ENCODE measurements around the gene BCKDHB.

BCKDHB gene

GRCh38 chr6:80319196-80319595 lies 212.7 kb downstream of the BCKDHB start:
- ChIA-PET POLR2A (no interaction called here), CTCF (no interaction called here)
- no peak for DNase-seq (ENCODE audit: extremely low spot score)
- TF ChIP-seq CTBP1 (IDR thresholded peaks at IDR 0.05; ENCODE audit: borderline replicate concordance) (no peak), SP1 (IDR thresholded peaks at IDR 0.05) (no peak), HDGF (IDR thresholded peaks at IDR 0.05; ENCODE audit: borderline replicate concordance) (no peak), ARNT (IDR thresholded peaks at IDR 0.05) (no peak), L3MBTL2 (conservative IDR thresholded peaks at IDR 0.05) (no peak), SUZ12 (IDR thresholded peaks at IDR 0.05) (no peak), TARDBP (IDR thresholded peaks at IDR 0.05) (no peak), FOXA1 (IDR thresholded peaks at IDR 0.05) (no peak), ELF4 (IDR thresholded peaks at IDR 0.05) (no peak)

DNA sequence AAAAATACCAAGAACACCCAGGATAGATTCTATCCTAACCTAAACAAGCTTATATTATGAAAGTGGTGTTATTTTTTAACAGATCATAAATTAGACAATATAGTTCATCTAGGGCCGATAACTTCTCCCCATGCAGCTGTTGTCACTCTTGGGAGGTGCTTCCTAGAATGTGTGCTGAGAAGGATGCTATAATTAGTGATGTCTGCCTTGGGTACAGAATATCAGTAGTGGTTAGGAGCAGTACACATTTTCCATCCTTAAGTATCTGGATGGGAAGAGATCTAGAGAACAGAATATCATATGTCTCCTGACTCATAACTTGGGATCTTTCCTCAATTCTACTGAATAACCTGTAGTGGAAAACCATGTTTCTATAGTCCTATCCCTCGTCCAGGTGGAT lies 214.5 kb downstream of the BCKDHB start:
- CTCF ChIA-PET, result no interaction called here
- TF ChIP-seq NFRKB (IDR thresholded peaks at IDR 0.05), result no peak
- TF ChIP-seq FOXA1 (IDR thresholded peaks at IDR 0.05), result no peak
- TF ChIP-seq BHLHE40 (IDR thresholded peaks at IDR 0.05; ENCODE audit: borderline replicate concordance), result no peak
- no peak for TF ChIP-seq TARDBP (IDR thresholded peaks at IDR 0.05)
- no peak for TF ChIP-seq SP1 (IDR thresholded peaks at IDR 0.05)
- TF ChIP-seq L3MBTL2 (conservative IDR thresholded peaks at IDR 0.05), result no peak
- no peak for TF ChIP-seq HDGF (IDR thresholded peaks at IDR 0.05; ENCODE audit: borderline replicate concordance)
- no peak for TF ChIP-seq LEF1 (IDR thresholded peaks at IDR 0.05; ENCODE audit: borderline replicate concordance)
- TF ChIP-seq ARNT (IDR thresholded peaks at IDR 0.05), result no peak
- no peak for DNase-seq (ENCODE audit: extremely low spot score)
- POLR2A ChIA-PET, result no interaction called here

DNA sequence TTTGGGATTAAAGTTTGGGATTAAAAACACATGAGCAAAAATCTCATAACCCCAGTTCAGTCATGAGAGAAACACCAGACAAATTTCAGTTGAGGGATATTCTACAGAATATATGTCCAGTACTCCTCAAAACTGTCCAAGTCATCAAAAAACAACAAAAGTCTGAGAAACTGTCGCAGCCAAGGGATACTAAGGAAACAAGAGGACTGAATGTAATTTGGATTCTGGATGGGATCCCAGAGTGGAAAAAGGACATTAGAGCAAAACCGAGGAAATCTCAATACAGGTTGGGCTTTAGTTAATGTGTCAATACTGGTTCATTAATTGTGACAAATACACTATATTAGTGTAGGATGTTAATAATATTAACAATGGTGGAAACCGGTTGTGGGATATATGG lies 219.3 kb downstream of the BCKDHB start:
- ChIA-PET POLR2A (no interaction called here), CTCF (no interaction called here)
- no peak for TF ChIP-seq TARDBP (IDR thresholded peaks at IDR 0.05)
- TF ChIP-seq LEF1 (IDR thresholded peaks at IDR 0.05; ENCODE audit: borderline replicate concordance), result no peak
- TF ChIP-seq ZNF384 (IDR thresholded peaks at IDR 0.05), result no peak
- TF ChIP-seq ELF4 (IDR thresholded peaks at IDR 0.05), result no peak
- no peak for TF ChIP-seq FOXK2 (IDR thresholded peaks at IDR 0.05)
- TF ChIP-seq L3MBTL2 (conservative IDR thresholded peaks at IDR 0.05), result no peak
- TF ChIP-seq FOXA1 (IDR thresholded peaks at IDR 0.05), result no peak
- DNase-seq (ENCODE audit: extremely low spot score), result no peak

DNA sequence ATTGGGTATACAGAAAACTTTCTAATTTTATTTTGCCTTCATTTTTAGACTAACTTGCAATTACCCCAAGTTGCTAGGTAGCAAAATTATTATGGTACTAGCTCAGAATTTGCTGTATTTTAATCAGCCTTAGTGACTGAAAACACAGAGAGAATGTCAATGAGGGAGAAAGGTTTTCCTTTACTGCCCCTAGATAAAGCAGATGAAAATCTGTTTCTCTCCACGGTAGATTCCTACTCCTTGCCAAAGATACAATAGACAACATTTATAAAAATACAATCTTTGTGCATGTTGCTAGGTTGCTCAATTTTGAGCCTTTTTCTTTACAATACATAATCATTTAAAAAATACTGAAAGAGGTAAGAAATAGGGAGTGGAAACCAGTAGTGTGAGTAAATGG lies 222.2 kb downstream of the BCKDHB start:
- TF ChIP-seq FOXK2 (IDR thresholded peaks at IDR 0.05) (no peak), BHLHE40 (IDR thresholded peaks at IDR 0.05; ENCODE audit: borderline replicate concordance) (no peak), TARDBP (IDR thresholded peaks at IDR 0.05) (no peak), FOXM1 (IDR thresholded peaks at IDR 0.05; ENCODE audit: borderline replicate concordance) (no peak), ELF4 (IDR thresholded peaks at IDR 0.05) (no peak), LEF1 (IDR thresholded peaks at IDR 0.05; ENCODE audit: borderline replicate concordance) (no peak), PKNOX1 (IDR thresholded peaks at IDR 0.05) (no peak), HDGF (IDR thresholded peaks at IDR 0.05; ENCODE audit: borderline replicate concordance) (no peak), NFRKB (IDR thresholded peaks at IDR 0.05) (no peak), FOXA1 (IDR thresholded peaks at IDR 0.05) (no peak), SUZ12 (IDR thresholded peaks at IDR 0.05) (no peak), ZNF384 (IDR thresholded peaks at IDR 0.05) (no peak)
- POLR2A ChIA-PET, result no interaction called here
- DNase-seq (ENCODE audit: extremely low spot score), result no peak
- CTCF ChIA-PET, result no interaction called here

DNA sequence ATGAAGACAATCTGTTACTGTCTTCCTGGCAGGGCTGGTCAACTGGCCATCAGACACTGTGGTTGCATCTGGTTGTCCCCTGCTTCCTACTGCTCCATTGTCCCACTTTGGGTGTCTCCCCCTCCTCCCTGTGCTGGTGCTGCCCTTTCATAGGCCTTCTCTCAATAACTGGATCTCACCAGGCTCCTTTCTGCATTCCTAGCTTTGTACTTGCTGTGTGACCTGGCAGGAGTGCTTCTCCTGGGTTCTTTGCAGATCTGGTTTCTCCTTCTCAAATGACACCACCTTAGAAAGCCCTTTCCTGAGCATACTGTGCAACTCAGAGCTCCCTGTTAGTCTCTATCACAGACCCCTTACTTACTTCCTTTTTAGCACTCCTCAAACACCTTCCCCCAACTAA lies 223.0 kb downstream of the BCKDHB start:
- no peak for DNase-seq (ENCODE audit: extremely low spot score)
- TF ChIP-seq ZNF384 (IDR thresholded peaks at IDR 0.05), result no peak
- no peak for TF ChIP-seq PKNOX1 (IDR thresholded peaks at IDR 0.05)
- no peak for TF ChIP-seq SUZ12 (IDR thresholded peaks at IDR 0.05)
- no peak for TF ChIP-seq FOXM1 (IDR thresholded peaks at IDR 0.05; ENCODE audit: borderline replicate concordance)
- no peak for TF ChIP-seq NFRKB (IDR thresholded peaks at IDR 0.05)
- TF ChIP-seq FOXK2 (IDR thresholded peaks at IDR 0.05), result no peak
- no peak for TF ChIP-seq ARNT (IDR thresholded peaks at IDR 0.05)
- no peak for TF ChIP-seq L3MBTL2 (conservative IDR thresholded peaks at IDR 0.05)
- TF ChIP-seq HDGF (IDR thresholded peaks at IDR 0.05; ENCODE audit: borderline replicate concordance), result no peak
- TF ChIP-seq BHLHE40 (IDR thresholded peaks at IDR 0.05; ENCODE audit: borderline replicate concordance), result no peak
- no peak for TF ChIP-seq LEF1 (IDR thresholded peaks at IDR 0.05; ENCODE audit: borderline replicate concordance)
- TF ChIP-seq FOXA1 (IDR thresholded peaks at IDR 0.05), result no peak
- TF ChIP-seq CTBP1 (IDR thresholded peaks at IDR 0.05; ENCODE audit: borderline replicate concordance), result no peak
- ChIA-PET POLR2A (no interaction called here), CTCF (no interaction called here)

DNA sequence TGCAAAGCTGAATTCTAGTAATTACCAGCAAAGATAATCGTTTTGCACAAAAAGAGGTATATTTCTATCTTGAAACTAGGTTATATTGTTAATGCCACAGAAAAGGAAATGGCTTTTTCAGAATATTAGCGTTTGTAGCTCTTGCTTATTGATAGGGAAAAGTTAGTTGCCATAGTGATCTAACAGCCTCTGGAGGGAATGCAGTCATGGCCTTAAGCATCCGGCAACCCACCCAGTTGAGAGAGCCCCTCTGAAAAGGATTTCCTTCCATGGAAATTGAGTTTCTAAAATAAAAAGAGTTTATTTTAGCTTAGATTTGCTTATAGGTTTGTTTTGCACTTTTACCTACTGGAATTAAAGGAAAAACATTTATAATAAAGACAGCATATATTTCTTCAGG lies 224.5 kb downstream of the BCKDHB start:
- TF ChIP-seq PKNOX1 (IDR thresholded peaks at IDR 0.05) (no peak), SP1 (IDR thresholded peaks at IDR 0.05) (no peak), FOXA1 (IDR thresholded peaks at IDR 0.05) (no peak), SUZ12 (IDR thresholded peaks at IDR 0.05) (no peak), TARDBP (IDR thresholded peaks at IDR 0.05) (no peak), BHLHE40 (IDR thresholded peaks at IDR 0.05; ENCODE audit: borderline replicate concordance) (no peak), HDGF (IDR thresholded peaks at IDR 0.05; ENCODE audit: borderline replicate concordance) (no peak), CTBP1 (IDR thresholded peaks at IDR 0.05; ENCODE audit: borderline replicate concordance) (no peak)
- ChIA-PET CTCF (interaction anchor here (1.1 kb wide), 1 partner anchor 382 kb away, joined by 3 read pairs; no protein-coding TSS in a partner anchor), POLR2A (interaction anchor here (1.2 kb wide), 1 partner anchor 225 kb away, joined by 3 read pairs; the partner anchor contains the start of gene BCKDHB)
- DNase-seq (ENCODE audit: extremely low spot score), result no peak
